Sigmoid colon (tissue), 7 donors: ENCODE results near the gene DSCAML1. TPM values are rescaled to one million over a fixed set of nuclear protein-coding genes. Genes with fewer than 3 reads are reported as not detected.

Experiments
- DNase-seq: peaks from one replicate; pipeline ENCODE4 v3.0.0-alpha.2; 2019
- H3K27ac ChIP-seq, 4 donors: fragments of 200-600 bp; sonication (generic); one replicate each; pipeline ENCODE4 v1.5.1; 2016 to 2019; ENCODE audit warnings: mild to moderate bottlenecking in 1 of 4
- H3K27me3 ChIP-seq, 3 donors: fragments of 200-600 bp; sonication (generic); one replicate each; pipeline ENCODE4 v1.5.1; 2019; ENCODE audit warnings: mild to moderate bottlenecking in 1 of 3
- H3K36me3 ChIP-seq, 4 donors: fragments of 200-600 bp; sonication (generic); one replicate each; pipeline ENCODE4 v1.5.1; 2016 to 2019
- H3K4me1 ChIP-seq, 4 donors: fragments of 200-600 bp; sonication (generic); one replicate each; pipeline ENCODE4 v1.5.1; 2017 to 2019
- H3K4me3 ChIP-seq, 4 donors: fragments of 200-600 bp; sonication (generic); one replicate each; pipeline ENCODE4 v1.5.1; 2017 to 2019; ENCODE audit warnings: mild to moderate bottlenecking in 2 of 4, moderate library complexity in 1 of 4
- H3K9me3 ChIP-seq, 4 donors: fragments of 200-600 bp in 3 of 4; sonication (generic) in 3 of 4; one replicate each; pipeline versions ENCODE4 v1.5.1 to v1.6.1; 2013 to 2019
- EP300 ChIP-seq, 4 donors: sonication (generic); formaldehyde crosslinking; IDR thresholded peaks; one replicate each; pipeline ENCODE4 v1.6.1; 2017; ENCODE audit warnings: antibody characterized with exemption in 4 of 4
- POLR2A ChIP-seq, 2 donors: fragments of 450-650 bp; IDR thresholded peaks; one replicate each; pipeline ENCODE4 v1.6.1; 2016; ENCODE audit warnings: antibody characterized with exemption in 2 of 2, mild to moderate bottlenecking in 2 of 2, moderate library complexity in 2 of 2
- POLR2AphosphoS5 ChIP-seq, 4 donors: sonication (generic); formaldehyde crosslinking; IDR thresholded peaks; one replicate each; pipeline ENCODE4 v1.6.1; 2017; ENCODE audit warnings: antibody characterized with exemption in 4 of 4
- WGBS, 2 donors: extraction: QIAGEN DNeasy Blood & Tissue Kit; methylation state at CpG; one replicate each; pipeline ENCODE4 v1.1.7; 2013; 5-methylcytosine and 5-hydroxymethylcytosine counted together
- intact Hi-C: fragments of 100-400 bp; cut with DNase I; formaldehyde crosslinking; loops from one replicate; pipeline ENCODE4 v1.15.1; 2023
- polyA plus RNA-seq, 3 donors: library from polyadenylated mRNA; stranded (reverse); fragments of 200-250 nt; gene quantifications; one replicate each; pipeline ENCODE4 v1.2.3, GENCODE V29; 2013
- total RNA-seq, 4 donors: library from RNA; depleted of rRNA; stranded (reverse); fragments of >200 nt; gene quantifications; one replicate each; pipeline ENCODE4 v1.1.0, GENCODE V29; 2016
- TF ChIP-seq, protein P1 (sequence below), 4 experiments: fragments of 450-650 bp in 3 of 4; fragments of 200-600 bp in 1 of 4; IDR thresholded peaks; one replicate each; pipeline ENCODE4 v1.5.1; 2016 to 2019; ENCODE audit warnings: antibody characterized with exemption in 4 of 4, mild to moderate bottlenecking in 3 of 4, moderate library complexity in 2 of 4
- donor health status: healthy with polysubstance abuse.
- donor health status: Bipolar disorder and iron deficiency.
- donor health status: healthy.

The DSCAML1 gene
- total and polyA plus RNA-seq, 7 donors, result under 0.01 to 7.5 (median 1.2) TPM

DNA sequence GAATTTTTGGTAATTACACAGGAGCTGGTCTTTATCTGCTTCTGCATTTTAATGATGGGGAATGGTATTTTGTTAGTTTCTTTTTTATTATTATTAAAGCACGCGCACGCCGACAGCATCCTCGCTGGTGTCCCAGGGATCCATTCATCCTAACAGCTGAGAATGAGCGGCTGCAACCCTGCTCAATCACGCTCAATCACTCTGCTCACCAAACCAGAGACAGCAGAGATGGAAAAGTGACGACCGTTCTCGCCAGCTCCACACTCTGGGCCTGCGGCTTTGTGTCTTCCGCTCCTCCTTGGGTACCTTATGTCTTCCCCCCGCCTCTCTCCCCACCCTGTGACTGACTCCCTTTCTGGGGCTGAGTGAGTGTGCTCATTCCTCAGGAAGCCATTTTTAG, 84.5 kb downstream of the DSCAML1 start:
- no peaks in the 10 kb centered on the region for H3K4me1 ChIP-seq
- H3K27ac ChIP-seq, result no peak overlapping the region
- DNase-seq, result no peak
- H3K36me3 ChIP-seq, result no peaks in the 10 kb centered on the region
- intact Hi-C loops, result no loop called here
- no peak overlapping the region for H3K4me3 ChIP-seq
- TF ChIP-seq, protein P1, sequence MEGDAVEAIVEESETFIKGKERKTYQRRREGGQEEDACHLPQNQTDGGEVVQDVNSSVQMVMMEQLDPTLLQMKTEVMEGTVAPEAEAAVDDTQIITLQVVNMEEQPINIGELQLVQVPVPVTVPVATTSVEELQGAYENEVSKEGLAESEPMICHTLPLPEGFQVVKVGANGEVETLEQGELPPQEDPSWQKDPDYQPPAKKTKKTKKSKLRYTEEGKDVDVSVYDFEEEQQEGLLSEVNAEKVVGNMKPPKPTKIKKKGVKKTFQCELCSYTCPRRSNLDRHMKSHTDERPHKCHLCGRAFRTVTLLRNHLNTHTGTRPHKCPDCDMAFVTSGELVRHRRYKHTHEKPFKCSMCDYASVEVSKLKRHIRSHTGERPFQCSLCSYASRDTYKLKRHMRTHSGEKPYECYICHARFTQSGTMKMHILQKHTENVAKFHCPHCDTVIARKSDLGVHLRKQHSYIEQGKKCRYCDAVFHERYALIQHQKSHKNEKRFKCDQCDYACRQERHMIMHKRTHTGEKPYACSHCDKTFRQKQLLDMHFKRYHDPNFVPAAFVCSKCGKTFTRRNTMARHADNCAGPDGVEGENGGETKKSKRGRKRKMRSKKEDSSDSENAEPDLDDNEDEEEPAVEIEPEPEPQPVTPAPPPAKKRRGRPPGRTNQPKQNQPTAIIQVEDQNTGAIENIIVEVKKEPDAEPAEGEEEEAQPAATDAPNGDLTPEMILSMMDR (IDR thresholded peaks at IDR 0.05), result no peak
- TF ChIP-seq POLR2A (IDR thresholded peaks at IDR 0.05), result no peak
- no peak for TF ChIP-seq POLR2AphosphoS5 (IDR thresholded peaks at IDR 0.05)
- no peak for TF ChIP-seq EP300 (IDR thresholded peaks at IDR 0.05)
- WGBS, 2 donors, result 95 to 97% methylated on average over 13 of the region's 13 CpGs
- H3K9me3 ChIP-seq, result no peaks in the 10 kb centered on the region
- H3K27me3 ChIP-seq, result no peaks in the 10 kb centered on the region

DNA sequence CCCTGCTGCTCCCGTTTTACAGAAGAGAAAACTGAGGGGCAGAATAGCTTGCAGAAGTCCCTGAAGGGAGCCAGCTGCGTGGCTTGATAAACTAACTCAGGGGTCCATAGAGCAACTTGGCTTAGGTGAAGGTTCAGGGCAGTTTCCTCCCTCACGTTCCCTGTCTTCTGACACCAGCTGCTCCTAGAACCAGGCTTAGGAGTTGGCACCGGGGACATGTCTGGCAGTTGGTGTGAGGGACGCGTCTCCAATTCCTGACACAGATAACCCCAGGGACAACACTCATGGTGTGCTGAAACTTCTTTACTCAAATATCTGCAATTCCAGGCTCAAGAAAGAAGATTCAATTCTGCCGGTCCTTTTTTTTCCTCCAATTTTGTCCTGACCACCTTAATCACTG, 85.7 kb downstream of the DSCAML1 start:
- Histone ChIP-seq H3K9me3 (no peaks in the 10 kb centered on the region), H3K4me1 (no peaks in the 10 kb centered on the region), H3K36me3 (no peaks in the 10 kb centered on the region), H3K4me3 (no peak overlapping the region), H3K27me3 (no peaks in the 10 kb centered on the region), H3K27ac (no peak overlapping the region)
- WGBS, 2 donors, result 87 to 90% methylated on average over 7 of the region's 7 CpGs
- no peak for TF ChIP-seq EP300 (IDR thresholded peaks at IDR 0.05)
- TF ChIP-seq POLR2A (IDR thresholded peaks at IDR 0.05), result no peak
- no peak for TF ChIP-seq POLR2AphosphoS5 (IDR thresholded peaks at IDR 0.05)
- TF ChIP-seq, protein P1 (IDR thresholded peaks at IDR 0.05), result no peak
- DNase-seq, result no peak
- intact Hi-C loops, result no loop called here

DNA sequence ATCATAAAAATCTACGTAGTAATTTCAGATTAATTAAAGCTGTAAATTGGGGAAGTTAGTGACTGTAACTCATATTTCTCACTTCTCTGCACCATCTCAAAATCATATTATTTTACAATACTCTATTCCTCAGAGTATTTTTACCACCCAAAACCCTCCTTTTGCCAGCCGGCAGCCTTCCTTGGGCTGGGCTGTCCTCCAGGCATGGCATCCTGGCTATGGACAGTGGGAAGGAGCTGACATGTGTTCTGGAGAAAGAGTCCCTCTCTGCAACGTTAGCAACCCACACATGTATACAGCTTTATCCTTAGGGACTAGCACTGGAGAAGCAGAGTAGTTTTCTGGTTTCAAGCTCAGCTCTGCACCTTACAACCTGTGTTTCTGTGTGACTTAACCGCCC, 86.8 kb downstream of the DSCAML1 start:
- H3K4me1 ChIP-seq, result no peaks in the 10 kb centered on the region
- H3K4me3 ChIP-seq, result no peak overlapping the region
- H3K36me3 ChIP-seq, result no peaks in the 10 kb centered on the region
- H3K27me3 ChIP-seq, result no peaks in the 10 kb centered on the region
- TF ChIP-seq POLR2AphosphoS5 (IDR thresholded peaks at IDR 0.05) (no peak), EP300 (IDR thresholded peaks at IDR 0.05) (no peak), POLR2A (IDR thresholded peaks at IDR 0.05) (no peak)
- TF ChIP-seq, protein P1 (IDR thresholded peaks at IDR 0.05), result no peak
- no peak overlapping the region for H3K27ac ChIP-seq
- WGBS, 2 donors, result 89 to 92% methylated on average over 4 of the region's 4 CpGs
- no peak for DNase-seq
- intact Hi-C loops, result no loop called here
- H3K9me3 ChIP-seq, result no peaks in the 10 kb centered on the region

DNA sequence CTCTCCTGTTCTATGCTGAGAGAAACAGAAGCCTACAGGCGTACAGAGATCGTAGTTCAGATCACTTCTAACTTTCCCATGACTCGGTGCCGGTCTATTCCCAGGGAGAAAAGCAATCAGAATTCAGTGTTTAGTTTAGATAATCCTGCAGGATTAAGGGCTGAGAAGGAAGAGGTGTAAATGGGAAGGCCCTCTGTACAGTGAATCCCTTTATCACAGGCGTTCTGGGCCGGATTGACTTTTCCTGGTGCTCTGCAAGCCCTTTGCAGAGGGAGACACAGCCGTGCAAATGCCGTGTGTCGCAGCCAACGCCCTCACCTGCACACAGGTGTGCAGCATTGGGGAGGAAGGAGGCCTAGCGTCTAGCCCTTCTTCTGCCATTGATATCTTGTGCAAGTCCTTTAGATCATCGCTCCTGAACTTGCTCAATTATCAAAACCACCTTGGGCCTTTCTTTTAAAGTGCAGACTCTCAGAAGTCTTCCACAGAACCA, 90.6 kb downstream of the DSCAML1 start:
- Histone ChIP-seq H3K9me3 (no peaks in the 10 kb centered on the region), H3K27me3 (no peaks in the 10 kb centered on the region), H3K36me3 (no peaks in the 10 kb centered on the region), H3K4me1 (no peaks in the 10 kb centered on the region), H3K4me3 (no peak overlapping the region), H3K27ac (no peak overlapping the region)
- WGBS, 2 donors, result 38 to 75% methylated on average over 12 of the region's 12 CpGs
- TF ChIP-seq EP300 (IDR thresholded peaks at IDR 0.05) (no peak), POLR2AphosphoS5 (IDR thresholded peaks at IDR 0.05) (no peak), POLR2A (IDR thresholded peaks at IDR 0.05) (no peak)
- TF ChIP-seq, protein P1 (IDR thresholded peaks at IDR 0.05), result no peak
- DNase-seq, result no peak
- intact Hi-C loops, result loop anchor here (10.0 kb wide), 1 partner anchor 228 kb away; no protein-coding TSS in a partner anchor

DNA sequence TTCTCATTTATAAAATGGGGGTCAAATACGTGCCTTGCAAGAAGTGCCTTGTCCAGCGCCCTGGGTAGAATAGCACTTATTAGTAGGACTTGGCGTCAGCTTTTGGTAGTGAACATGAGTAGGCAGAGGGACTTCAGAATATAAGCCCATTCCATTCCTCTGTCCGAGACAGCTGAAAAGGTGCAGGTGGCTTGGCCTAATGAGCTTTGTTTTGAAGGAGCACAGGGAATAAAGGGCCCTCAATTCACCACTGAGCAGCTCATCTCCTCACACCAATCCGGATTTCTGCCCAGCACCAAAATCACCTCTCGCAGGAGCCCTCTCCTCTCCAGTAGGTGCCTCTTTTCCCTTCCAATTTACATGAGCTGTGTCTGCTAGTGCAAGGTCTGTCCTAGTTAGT, 91.2 kb downstream of the DSCAML1 start:
- intact Hi-C loops, result loop anchor here (10.0 kb wide), 1 partner anchor 229 kb away; no protein-coding TSS in a partner anchor
- Histone ChIP-seq H3K9me3 (no peaks in the 10 kb centered on the region), H3K27me3 (no peaks in the 10 kb centered on the region), H3K36me3 (no peaks in the 10 kb centered on the region), H3K27ac (no peak overlapping the region), H3K4me3 (no peak overlapping the region), H3K4me1 (no peaks in the 10 kb centered on the region)
- 91 to 94% methylated on average over 6 of the region's 6 CpGs for WGBS, 2 donors
- no peak for DNase-seq
- no peak for TF ChIP-seq POLR2A (IDR thresholded peaks at IDR 0.05)
- TF ChIP-seq EP300 (IDR thresholded peaks at IDR 0.05), result no peak
- TF ChIP-seq, protein P1 (IDR thresholded peaks at IDR 0.05), result no peak
- TF ChIP-seq POLR2AphosphoS5 (IDR thresholded peaks at IDR 0.05), result no peak
